ENCODE data around the gene APEH.
A peak's percentile ranks its signal among the peaks of the same experiment; 100 is the strongest.

APEH gene

GRCh38 chr3:49667701-49668413 lies 6.3 kb upstream of the APEH start:
- no peak overlapping the region for H3K27ac Mint-ChIP-seq
- no peak overlapping the region for H3K4me3 Mint-ChIP-seq
- H3K36me3 Mint-ChIP-seq (ENCODE audit: low read depth), result no peaks in the 10 kb centered on the region
- H3K4me1 Mint-ChIP-seq (ENCODE audit: low read depth), result peaks cover 18% of the 10 kb centered on the region
- H3K27me3 Mint-ChIP-seq, result peaks cover 22% of the 10 kb centered on the region
- H3K9me3 Mint-ChIP-seq, result no peaks in the 10 kb centered on the region
- intact Hi-C loops (cut with micrococcal nuclease), result no loop called here

- no peak overlapping the region for H3K27ac Mint-ChIP-seq
- no peaks in the 10 kb centered on the region for H3K9me3 Mint-ChIP-seq
- H3K4me3 Mint-ChIP-seq, result no peak overlapping the region
- H3K36me3 Mint-ChIP-seq (ENCODE audit: low read depth), result peaks cover 2% of the 10 kb centered on the region
- peaks cover 21% of the 10 kb centered on the region for H3K4me1 Mint-ChIP-seq (ENCODE audit: low read depth)
- intact Hi-C loops (cut with micrococcal nuclease), result no loop called here
- peaks cover 22% of the 10 kb centered on the region for H3K27me3 Mint-ChIP-seq
These were observed 5.7 kb upstream of the APEH start for GRCh38 chr3:49668414-49668797.

GRCh38 chr3:49668861-49669260 lies 5.3 kb upstream of the APEH start:
- Mint-ChIP-seq H3K27me3 (peaks cover 22% of the 10 kb centered on the region), H3K4me1 (ENCODE audit: low read depth) (peaks cover 25% of the 10 kb centered on the region), H3K9me3 (no peaks in the 10 kb centered on the region), H3K27ac (no peak overlapping the region), H3K4me3 (no peak overlapping the region), H3K36me3 (ENCODE audit: low read depth) (peaks cover 7% of the 10 kb centered on the region)
- intact Hi-C loops (cut with micrococcal nuclease), result no loop called here

- Mint-ChIP-seq H3K36me3 (ENCODE audit: low read depth) (peaks cover 12% of the 10 kb centered on the region), H3K4me1 (ENCODE audit: low read depth) (peaks cover 23% of the 10 kb centered on the region), H3K27me3 (peaks cover 22% of the 10 kb centered on the region), H3K4me3 (no peak overlapping the region), H3K9me3 (no peaks in the 10 kb centered on the region), H3K27ac (no peak overlapping the region)
- intact Hi-C loops (cut with micrococcal nuclease), result no loop called here
These were observed 4.8 kb upstream of the APEH start for GRCh38 chr3:49669352-49669751.

- Mint-ChIP-seq H3K36me3 (ENCODE audit: low read depth) (peaks cover 22% of the 10 kb centered on the region), H3K4me3 (no peak overlapping the region), H3K4me1 (ENCODE audit: low read depth) (peaks cover 31% of the 10 kb centered on the region), H3K27ac (no peak overlapping the region), H3K9me3 (no peaks in the 10 kb centered on the region), H3K27me3 (peaks cover 22% of the 10 kb centered on the region)
- intact Hi-C loops (cut with micrococcal nuclease), result loop anchor here (1.0 to 5.0 kb wide), 2 partner anchors 132 to 199 kb away; partner anchors contain the start of gene DAG1
These were observed 3.2 kb upstream of the APEH start for GRCh38 chr3:49670940-49671290.

GRCh38 chr3:49671291-49672288 lies 2.6 kb upstream of the APEH start:
- Mint-ChIP-seq H3K9me3 (no peaks in the 10 kb centered on the region), H3K27me3 (peaks cover 22% of the 10 kb centered on the region), H3K4me3 (no peak overlapping the region), H3K27ac (no peak overlapping the region), H3K4me1 (ENCODE audit: low read depth) (peaks cover 37% of the 10 kb centered on the region), H3K36me3 (ENCODE audit: low read depth) (peaks cover 29% of the 10 kb centered on the region)
- intact Hi-C loops (cut with micrococcal nuclease), result loop anchor here (1.0 to 5.0 kb wide), 2 partner anchors 132 to 199 kb away; partner anchors contain the start of gene DAG1

GRCh38 chr3:49673121-49673714 lies 933 bp upstream of the APEH start:
- intact Hi-C loops (cut with micrococcal nuclease), result loop anchor here (5.0 kb wide), 1 partner anchor 201 kb away; the partner anchor contains the start of gene DAG1
- H3K27me3 Mint-ChIP-seq, result peaks cover 19% of the 10 kb centered on the region
- H3K36me3 Mint-ChIP-seq (ENCODE audit: low read depth), result peaks cover 45% of the 10 kb centered on the region
- peak overlapping the region; percentile 95 for H3K4me3 Mint-ChIP-seq
- H3K4me1 Mint-ChIP-seq (ENCODE audit: low read depth), result peaks cover 37% of the 10 kb centered on the region
- H3K27ac Mint-ChIP-seq, result peak overlapping the region; percentile 100
- H3K9me3 Mint-ChIP-seq, result no peaks in the 10 kb centered on the region

- intact Hi-C loops (cut with micrococcal nuclease), result loop anchor here (5.0 kb wide), 1 partner anchor 202 kb away; the partner anchor contains the start of gene DAG1
- Mint-ChIP-seq H3K4me1 (ENCODE audit: low read depth) (peaks cover 37% of the 10 kb centered on the region), H3K36me3 (ENCODE audit: low read depth) (peaks cover 58% of the 10 kb centered on the region), H3K27me3 (peaks cover 9% of the 10 kb centered on the region), H3K4me3 (peak overlapping the region; percentile 95), H3K27ac (peak overlapping the region; percentile 100), H3K9me3 (no peaks in the 10 kb centered on the region)
These were observed 389 bp downstream of the APEH start for GRCh38 chr3:49674497-49674983.

GRCh38 chr3:49675912-49676311 lies 1.8 kb downstream of the APEH start:
- Mint-ChIP-seq H3K4me3 (no peak overlapping the region), H3K9me3 (no peaks in the 10 kb centered on the region), H3K27me3 (peaks cover 4% of the 10 kb centered on the region), H3K36me3 (ENCODE audit: low read depth) (peaks cover 72% of the 10 kb centered on the region), H3K4me1 (ENCODE audit: low read depth) (peaks cover 43% of the 10 kb centered on the region), H3K27ac (no peak overlapping the region)
- intact Hi-C loops (cut with micrococcal nuclease), result no loop called here

GRCh38 chr3:49680493-49681231 lies 6.5 kb downstream of the APEH start:
- Mint-ChIP-seq H3K4me3 (no peak overlapping the region), H3K36me3 (ENCODE audit: low read depth) (peaks cover 99% of the 10 kb centered on the region), H3K4me1 (ENCODE audit: low read depth) (peaks cover 15% of the 10 kb centered on the region), H3K27ac (no peak overlapping the region), H3K9me3 (no peaks in the 10 kb centered on the region), H3K27me3 (peaks cover 17% of the 10 kb centered on the region)
- intact Hi-C loops (cut with micrococcal nuclease), result no loop called here

- H3K4me3 Mint-ChIP-seq, result no peak overlapping the region
- no peak overlapping the region for H3K27ac Mint-ChIP-seq
- peaks cover 94% of the 10 kb centered on the region for H3K36me3 Mint-ChIP-seq (ENCODE audit: low read depth)
- intact Hi-C loops (cut with micrococcal nuclease), result no loop called here
- peaks cover 21% of the 10 kb centered on the region for H3K27me3 Mint-ChIP-seq
- no peaks in the 10 kb centered on the region for H3K9me3 Mint-ChIP-seq
- peaks cover 15% of the 10 kb centered on the region for H3K4me1 Mint-ChIP-seq (ENCODE audit: low read depth)
These were observed 7.0 kb downstream of the APEH start for GRCh38 chr3:49681232-49681522.

- Mint-ChIP-seq H3K36me3 (ENCODE audit: low read depth) (peaks cover 90% of the 10 kb centered on the region), H3K27ac (no peak overlapping the region), H3K27me3 (peaks cover 24% of the 10 kb centered on the region), H3K4me1 (ENCODE audit: low read depth) (peaks cover 15% of the 10 kb centered on the region), H3K9me3 (no peaks in the 10 kb centered on the region), H3K4me3 (no peak overlapping the region)
- intact Hi-C loops (cut with micrococcal nuclease), result no loop called here
These were observed 7.4 kb downstream of the APEH start for GRCh38 chr3:49681543-49681942.

GRCh38 chr3:49683162-49683561 lies 9.0 kb downstream of the APEH start:
- intact Hi-C loops (cut with micrococcal nuclease), result no loop called here
- Mint-ChIP-seq H3K4me1 (ENCODE audit: low read depth) (peaks cover 15% of the 10 kb centered on the region), H3K36me3 (ENCODE audit: low read depth) (peaks cover 74% of the 10 kb centered on the region), H3K27ac (no peak overlapping the region), H3K27me3 (peaks cover 36% of the 10 kb centered on the region), H3K9me3 (no peaks in the 10 kb centered on the region), H3K4me3 (no peak overlapping the region)

All from dendritic cell treated with granulocyte-macrophage colony-stimulating factor and Interleukin-4, amounts not matched to agents 40 ng/mL and 50 ng/mL, for 4 days (primary cell).